ENCODE data around the gene INPP5F.

The INPP5F gene

GRCh38 chr10:119723624-119724023 is 2.2 kb upstream of the INPP5F start:
- TF ChIP-seq CSDC2 (CRISPR knock-in tag; IDR thresholded peaks at IDR 0.05) (no peak), ARNTL (CRISPR knock-in tag; IDR thresholded peaks at IDR 0.05; ENCODE audit: borderline replicate concordance, low read depth) (no peak), ZNF70 (CRISPR knock-in tag; IDR thresholded peaks at IDR 0.05) (no peak), ZC3H10 (CRISPR knock-in tag; IDR thresholded peaks at IDR 0.05) (no peak), CREB5 (CRISPR knock-in tag; IDR thresholded peaks at IDR 0.05; ENCODE audit: low read depth) (no peak), SNAI2 (CRISPR knock-in tag; IDR thresholded peaks at IDR 0.05) (no peak), ESRRG (CRISPR knock-in tag; IDR thresholded peaks at IDR 0.05) (no peak), ZFP30 (CRISPR knock-in tag; IDR thresholded peaks at IDR 0.05) (no peak), ZNF8 (CRISPR knock-in tag; IDR thresholded peaks at IDR 0.05) (no peak), RARB (CRISPR knock-in tag; IDR thresholded peaks at IDR 0.05) (no peak), ISL1 (CRISPR knock-in tag; IDR thresholded peaks at IDR 0.05) (no peak), PPARA (CRISPR knock-in tag; IDR thresholded peaks at IDR 0.05; ENCODE audit: borderline replicate concordance) (no peak), TOX (CRISPR knock-in tag; IDR thresholded peaks at IDR 0.05; ENCODE audit: borderline replicate concordance) (no peak), BACH2 (CRISPR knock-in tag; IDR thresholded peaks at IDR 0.05; ENCODE audit: borderline replicate concordance) (no peak)
- TF ChIP-seq, protein P1, sequence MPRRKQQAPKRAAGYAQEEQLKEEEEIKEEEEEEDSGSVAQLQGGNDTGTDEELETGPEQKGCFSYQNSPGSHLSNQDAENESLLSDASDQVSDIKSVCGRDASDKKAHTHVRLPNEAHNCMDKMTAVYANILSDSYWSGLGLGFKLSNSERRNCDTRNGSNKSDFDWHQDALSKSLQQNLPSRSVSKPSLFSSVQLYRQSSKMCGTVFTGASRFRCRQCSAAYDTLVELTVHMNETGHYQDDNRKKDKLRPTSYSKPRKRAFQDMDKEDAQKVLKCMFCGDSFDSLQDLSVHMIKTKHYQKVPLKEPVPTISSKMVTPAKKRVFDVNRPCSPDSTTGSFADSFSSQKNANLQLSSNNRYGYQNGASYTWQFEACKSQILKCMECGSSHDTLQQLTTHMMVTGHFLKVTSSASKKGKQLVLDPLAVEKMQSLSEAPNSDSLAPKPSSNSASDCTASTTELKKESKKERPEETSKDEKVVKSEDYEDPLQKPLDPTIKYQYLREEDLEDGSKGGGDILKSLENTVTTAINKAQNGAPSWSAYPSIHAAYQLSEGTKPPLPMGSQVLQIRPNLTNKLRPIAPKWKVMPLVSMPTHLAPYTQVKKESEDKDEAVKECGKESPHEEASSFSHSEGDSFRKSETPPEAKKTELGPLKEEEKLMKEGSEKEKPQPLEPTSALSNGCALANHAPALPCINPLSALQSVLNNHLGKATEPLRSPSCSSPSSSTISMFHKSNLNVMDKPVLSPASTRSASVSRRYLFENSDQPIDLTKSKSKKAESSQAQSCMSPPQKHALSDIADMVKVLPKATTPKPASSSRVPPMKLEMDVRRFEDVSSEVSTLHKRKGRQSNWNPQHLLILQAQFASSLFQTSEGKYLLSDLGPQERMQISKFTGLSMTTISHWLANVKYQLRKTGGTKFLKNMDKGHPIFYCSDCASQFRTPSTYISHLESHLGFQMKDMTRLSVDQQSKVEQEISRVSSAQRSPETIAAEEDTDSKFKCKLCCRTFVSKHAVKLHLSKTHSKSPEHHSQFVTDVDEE (CRISPR knock-in tag; IDR thresholded peaks at IDR 0.05) = no peak
- TF ChIP-seq, protein P2, sequence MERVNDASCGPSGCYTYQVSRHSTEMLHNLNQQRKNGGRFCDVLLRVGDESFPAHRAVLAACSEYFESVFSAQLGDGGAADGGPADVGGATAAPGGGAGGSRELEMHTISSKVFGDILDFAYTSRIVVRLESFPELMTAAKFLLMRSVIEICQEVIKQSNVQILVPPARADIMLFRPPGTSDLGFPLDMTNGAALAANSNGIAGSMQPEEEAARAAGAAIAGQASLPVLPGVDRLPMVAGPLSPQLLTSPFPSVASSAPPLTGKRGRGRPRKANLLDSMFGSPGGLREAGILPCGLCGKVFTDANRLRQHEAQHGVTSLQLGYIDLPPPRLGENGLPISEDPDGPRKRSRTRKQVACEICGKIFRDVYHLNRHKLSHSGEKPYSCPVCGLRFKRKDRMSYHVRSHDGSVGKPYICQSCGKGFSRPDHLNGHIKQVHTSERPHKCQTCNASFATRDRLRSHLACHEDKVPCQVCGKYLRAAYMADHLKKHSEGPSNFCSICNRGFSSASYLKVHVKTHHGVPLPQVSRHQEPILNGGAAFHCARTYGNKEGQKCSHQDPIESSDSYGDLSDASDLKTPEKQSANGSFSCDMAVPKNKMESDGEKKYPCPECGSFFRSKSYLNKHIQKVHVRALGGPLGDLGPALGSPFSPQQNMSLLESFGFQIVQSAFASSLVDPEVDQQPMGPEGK (CRISPR knock-in tag; IDR thresholded peaks at IDR 0.05; ENCODE audit: borderline replicate concordance) = no peak
- TF ChIP-seq, protein P3, sequence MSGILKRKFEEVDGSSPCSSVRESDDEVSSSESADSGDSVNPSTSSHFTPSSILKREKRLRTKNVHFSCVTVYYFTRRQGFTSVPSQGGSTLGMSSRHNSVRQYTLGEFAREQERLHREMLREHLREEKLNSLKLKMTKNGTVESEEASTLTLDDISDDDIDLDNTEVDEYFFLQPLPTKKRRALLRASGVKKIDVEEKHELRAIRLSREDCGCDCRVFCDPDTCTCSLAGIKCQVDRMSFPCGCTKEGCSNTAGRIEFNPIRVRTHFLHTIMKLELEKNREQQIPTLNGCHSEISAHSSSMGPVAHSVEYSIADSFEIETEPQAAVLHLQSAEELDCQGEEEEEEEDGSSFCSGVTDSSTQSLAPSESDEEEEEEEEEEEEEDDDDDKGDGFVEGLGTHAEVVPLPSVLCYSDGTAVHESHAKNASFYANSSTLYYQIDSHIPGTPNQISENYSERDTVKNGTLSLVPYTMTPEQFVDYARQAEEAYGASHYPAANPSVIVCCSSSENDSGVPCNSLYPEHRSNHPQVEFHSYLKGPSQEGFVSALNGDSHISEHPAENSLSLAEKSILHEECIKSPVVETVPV (CRISPR knock-in tag; IDR thresholded peaks at IDR 0.05) = no peak
- TF ChIP-seq, protein P4, sequence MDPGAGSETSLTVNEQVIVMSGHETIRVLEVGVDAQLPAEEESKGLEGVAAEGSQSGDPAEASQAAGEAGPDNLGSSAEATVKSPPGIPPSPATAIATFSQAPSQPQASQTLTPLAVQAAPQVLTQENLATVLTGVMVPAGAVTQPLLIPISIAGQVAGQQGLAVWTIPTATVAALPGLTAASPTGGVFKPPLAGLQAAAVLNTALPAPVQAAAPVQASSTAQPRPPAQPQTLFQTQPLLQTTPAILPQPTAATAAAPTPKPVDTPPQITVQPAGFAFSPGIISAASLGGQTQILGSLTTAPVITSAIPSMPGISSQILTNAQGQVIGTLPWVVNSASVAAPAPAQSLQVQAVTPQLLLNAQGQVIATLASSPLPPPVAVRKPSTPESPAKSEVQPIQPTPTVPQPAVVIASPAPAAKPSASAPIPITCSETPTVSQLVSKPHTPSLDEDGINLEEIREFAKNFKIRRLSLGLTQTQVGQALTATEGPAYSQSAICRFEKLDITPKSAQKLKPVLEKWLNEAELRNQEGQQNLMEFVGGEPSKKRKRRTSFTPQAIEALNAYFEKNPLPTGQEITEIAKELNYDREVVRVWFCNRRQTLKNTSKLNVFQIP (CRISPR knock-in tag; IDR thresholded peaks at IDR 0.05; ENCODE audit: borderline replicate concordance, low read depth) = no peak
- ATAC-seq = no peak

DNA sequence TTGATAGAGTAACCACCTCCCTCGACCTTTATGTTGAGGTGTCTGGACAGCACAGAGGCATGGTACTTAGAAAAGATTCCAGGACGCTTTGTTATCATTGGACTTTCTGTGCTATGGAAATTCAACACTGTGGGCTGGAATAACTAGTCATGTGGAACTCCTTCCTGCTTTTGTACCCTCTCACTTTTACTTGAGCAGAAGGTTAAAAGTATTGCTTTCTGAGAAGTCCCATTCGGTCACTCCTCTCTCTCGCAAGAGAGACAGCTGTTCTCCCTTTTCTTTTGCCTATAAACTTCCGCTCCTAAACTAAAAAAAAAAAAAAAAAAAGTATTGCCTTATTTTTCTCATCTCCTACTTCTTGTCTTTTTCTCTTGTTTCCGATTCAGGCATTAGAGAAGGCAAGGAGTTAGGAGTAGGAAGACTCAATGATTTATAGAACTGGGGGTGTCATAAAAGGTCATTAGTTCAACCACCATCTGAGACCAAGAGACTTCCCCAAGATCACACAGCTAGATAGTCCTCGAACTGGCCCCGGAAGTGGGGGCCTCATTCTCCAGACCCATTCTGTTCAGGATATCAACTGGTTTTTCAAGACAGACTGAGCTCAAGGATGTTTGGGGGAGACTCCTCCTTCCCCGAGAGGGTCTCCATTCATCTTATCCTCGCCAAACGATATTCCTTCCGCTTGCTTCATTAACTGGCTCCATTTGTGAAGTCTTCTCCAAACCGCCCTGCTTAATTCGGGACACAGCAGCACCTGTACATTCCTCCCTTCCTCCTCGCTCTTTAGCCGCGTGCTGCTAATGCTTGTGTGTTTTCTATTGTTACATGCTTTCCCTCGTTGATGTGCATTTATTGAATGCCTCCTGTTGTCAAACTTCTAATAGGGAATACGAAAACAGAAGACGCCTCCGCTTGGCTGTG is 995 bp upstream of the INPP5F start:
- no peak; the same call in 2 of the 3 replicates for ATAC-seq
- TF ChIP-seq ISL1 (CRISPR knock-in tag; IDR thresholded peaks at IDR 0.05) = no peak
- TF ChIP-seq ESRRG (CRISPR knock-in tag; IDR thresholded peaks at IDR 0.05) = no peak
- TF ChIP-seq TOX (CRISPR knock-in tag; IDR thresholded peaks at IDR 0.05; ENCODE audit: borderline replicate concordance) = no peak
- TF ChIP-seq, protein P4 (CRISPR knock-in tag; IDR thresholded peaks at IDR 0.05; ENCODE audit: borderline replicate concordance, low read depth) = no peak
- no peak for TF ChIP-seq OSR1 (CRISPR knock-in tag; IDR thresholded peaks at IDR 0.05)
- no peak for TF ChIP-seq CSDC2 (CRISPR knock-in tag; IDR thresholded peaks at IDR 0.05)

Measured in SK-N-SH treated with all-trans-retinoic acid at 6 μM for 48 hours (cell line).